ENCODE data around the gene RNF125. TPM values are rescaled to one million over a fixed set of nuclear protein-coding genes. Genes with fewer than 3 reads are reported as not detected.

RNF125 gene
- total and polyA plus RNA-seq, 9 of the 15 experiments (the other 6 are each of a cell fraction or from before 2014, with no cell fraction given): 0.01 to 0.29 (median 0.07) TPM; not detected in 1

DNA sequence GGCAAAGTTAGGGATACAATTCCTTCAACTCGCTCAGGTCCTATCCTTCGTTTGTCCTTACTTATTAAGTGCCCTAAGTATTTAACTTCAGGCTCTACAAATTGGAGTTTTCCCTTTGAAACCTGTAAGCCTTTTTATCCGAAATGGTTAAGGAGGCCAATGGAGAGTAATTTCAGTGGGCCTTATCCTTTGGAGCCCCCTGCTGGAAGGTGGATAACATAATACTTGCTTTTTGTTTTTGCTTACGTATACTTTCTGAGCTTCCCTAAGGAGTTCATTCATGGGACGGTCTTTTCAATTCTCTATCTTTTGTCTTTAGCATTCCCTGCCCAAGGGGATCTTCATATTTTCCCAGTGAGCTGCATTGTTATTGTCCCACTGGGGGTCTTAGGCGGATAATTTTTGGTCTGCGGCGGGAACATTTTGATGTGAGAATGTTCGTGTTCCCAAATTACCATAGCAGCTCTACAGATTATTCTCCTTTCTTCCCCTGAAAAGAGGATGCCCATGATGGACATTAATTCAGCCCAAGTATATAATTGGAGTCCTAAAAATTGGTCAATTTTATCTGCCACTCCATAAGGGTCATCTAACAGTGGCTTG, 41.3 kb upstream of the RNF125 start (continued):
- TF ChIP-seq ARNT (IDR thresholded peaks at IDR 0.05): no peak
- TF ChIP-seq, protein P1, sequence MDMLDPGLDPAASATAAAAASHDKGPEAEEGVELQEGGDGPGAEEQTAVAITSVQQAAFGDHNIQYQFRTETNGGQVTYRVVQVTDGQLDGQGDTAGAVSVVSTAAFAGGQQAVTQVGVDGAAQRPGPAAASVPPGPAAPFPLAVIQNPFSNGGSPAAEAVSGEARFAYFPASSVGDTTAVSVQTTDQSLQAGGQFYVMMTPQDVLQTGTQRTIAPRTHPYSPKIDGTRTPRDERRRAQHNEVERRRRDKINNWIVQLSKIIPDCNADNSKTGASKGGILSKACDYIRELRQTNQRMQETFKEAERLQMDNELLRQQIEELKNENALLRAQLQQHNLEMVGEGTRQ (CRISPR knock-in tag; IDR thresholded peaks at IDR 0.05): no peak
- TF ChIP-seq, protein P2, sequence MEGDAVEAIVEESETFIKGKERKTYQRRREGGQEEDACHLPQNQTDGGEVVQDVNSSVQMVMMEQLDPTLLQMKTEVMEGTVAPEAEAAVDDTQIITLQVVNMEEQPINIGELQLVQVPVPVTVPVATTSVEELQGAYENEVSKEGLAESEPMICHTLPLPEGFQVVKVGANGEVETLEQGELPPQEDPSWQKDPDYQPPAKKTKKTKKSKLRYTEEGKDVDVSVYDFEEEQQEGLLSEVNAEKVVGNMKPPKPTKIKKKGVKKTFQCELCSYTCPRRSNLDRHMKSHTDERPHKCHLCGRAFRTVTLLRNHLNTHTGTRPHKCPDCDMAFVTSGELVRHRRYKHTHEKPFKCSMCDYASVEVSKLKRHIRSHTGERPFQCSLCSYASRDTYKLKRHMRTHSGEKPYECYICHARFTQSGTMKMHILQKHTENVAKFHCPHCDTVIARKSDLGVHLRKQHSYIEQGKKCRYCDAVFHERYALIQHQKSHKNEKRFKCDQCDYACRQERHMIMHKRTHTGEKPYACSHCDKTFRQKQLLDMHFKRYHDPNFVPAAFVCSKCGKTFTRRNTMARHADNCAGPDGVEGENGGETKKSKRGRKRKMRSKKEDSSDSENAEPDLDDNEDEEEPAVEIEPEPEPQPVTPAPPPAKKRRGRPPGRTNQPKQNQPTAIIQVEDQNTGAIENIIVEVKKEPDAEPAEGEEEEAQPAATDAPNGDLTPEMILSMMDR (IDR thresholded peaks at IDR 0.05 in 2 of 3, conservative IDR thresholded peaks at IDR 0.05 in 1 of 3; ENCODE audit: insufficient read depth in 2 of 3, low read depth in 1 of 3, low read length in 3 of 3): peak; percentile 63 to 93 (median 77); a peak in 5 of 6 replicates
- TF ChIP-seq ETV5 (CRISPR knock-in tag; IDR thresholded peaks at IDR 0.05; ENCODE audit: low read depth): no peak
- TF ChIP-seq RAD21 (CRISPR knock-in tag; conservative IDR thresholded peaks at IDR 0.05 in 1 of 2, IDR thresholded peaks at IDR 0.05 in 1 of 2): peak; percentile 80 to 94
- TF ChIP-seq BCOR (IDR thresholded peaks at IDR 0.05): no peak
- TF ChIP-seq SMC3 (conservative IDR thresholded peaks at IDR 0.05; ENCODE audit: insufficient read depth, low read depth, low read length): peak; percentile 65
- TF ChIP-seq, protein P3, sequence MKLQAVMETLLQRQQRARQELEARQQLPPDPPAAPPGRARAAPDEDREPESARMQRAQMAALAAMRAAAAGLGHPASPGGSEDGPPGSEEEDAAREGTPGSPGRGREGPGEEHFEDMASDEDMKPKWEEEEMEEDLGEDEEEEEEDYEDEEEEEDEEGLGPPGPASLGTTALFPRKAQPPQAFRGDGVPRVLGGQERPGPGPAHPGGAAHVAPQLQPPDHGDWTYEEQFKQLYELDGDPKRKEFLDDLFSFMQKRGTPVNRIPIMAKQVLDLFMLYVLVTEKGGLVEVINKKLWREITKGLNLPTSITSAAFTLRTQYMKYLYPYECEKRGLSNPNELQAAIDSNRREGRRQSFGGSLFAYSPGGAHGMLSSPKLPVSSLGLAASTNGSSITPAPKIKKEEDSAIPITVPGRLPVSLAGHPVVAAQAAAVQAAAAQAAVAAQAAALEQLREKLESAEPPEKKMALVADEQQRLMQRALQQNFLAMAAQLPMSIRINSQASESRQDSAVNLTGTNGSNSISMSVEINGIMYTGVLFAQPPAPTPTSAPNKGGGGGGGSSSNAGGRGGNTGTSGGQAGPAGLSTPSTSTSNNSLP (IDR thresholded peaks at IDR 0.05; ENCODE audit: borderline replicate concordance, low read depth, low read length): 0 out of 2 replicates have a peak, but pooled peaks have one; percentile 8
- no peak for TF ChIP-seq ZNF277 (CRISPR knock-in tag; IDR thresholded peaks at IDR 0.05; ENCODE audit: borderline replicate concordance)
- no peak for TF ChIP-seq NFYB (IDR thresholded peaks at IDR 0.05; ENCODE audit: extremely low read depth, insufficient read length)
- peak; percentile 68 for TF ChIP-seq MAFF (IDR thresholded peaks at IDR 0.05; ENCODE audit: low read length)
- no peak for TF ChIP-seq SMAD4 (CRISPR knock-in tag; conservative IDR thresholded peaks at IDR 0.05)
- TF ChIP-seq CCAR2 (IDR thresholded peaks at IDR 0.05; ENCODE audit: low read depth, low read length): no peak
- no peak for TF ChIP-seq ZNF197 (CRISPR knock-in tag; IDR thresholded peaks at IDR 0.05; ENCODE audit: low read depth)
- TF ChIP-seq KLF6 (CRISPR knock-in tag; IDR thresholded peaks at IDR 0.05; ENCODE audit: borderline replicate concordance): no peak
